GM18498 (cell line): ENCODE results near the gene IFNGR2.

ENCODE experiments used
- ATAC-seq: cut with Tn5 transposase; IDR thresholded peaks from one replicate; pipeline ENCODE4 v1.9.1; 2021; ENCODE audit warnings: mild to moderate bottlenecking, moderate library complexity; ENCODE audit not compliant: unreplicated experiment

IFNGR2 gene

DNA sequence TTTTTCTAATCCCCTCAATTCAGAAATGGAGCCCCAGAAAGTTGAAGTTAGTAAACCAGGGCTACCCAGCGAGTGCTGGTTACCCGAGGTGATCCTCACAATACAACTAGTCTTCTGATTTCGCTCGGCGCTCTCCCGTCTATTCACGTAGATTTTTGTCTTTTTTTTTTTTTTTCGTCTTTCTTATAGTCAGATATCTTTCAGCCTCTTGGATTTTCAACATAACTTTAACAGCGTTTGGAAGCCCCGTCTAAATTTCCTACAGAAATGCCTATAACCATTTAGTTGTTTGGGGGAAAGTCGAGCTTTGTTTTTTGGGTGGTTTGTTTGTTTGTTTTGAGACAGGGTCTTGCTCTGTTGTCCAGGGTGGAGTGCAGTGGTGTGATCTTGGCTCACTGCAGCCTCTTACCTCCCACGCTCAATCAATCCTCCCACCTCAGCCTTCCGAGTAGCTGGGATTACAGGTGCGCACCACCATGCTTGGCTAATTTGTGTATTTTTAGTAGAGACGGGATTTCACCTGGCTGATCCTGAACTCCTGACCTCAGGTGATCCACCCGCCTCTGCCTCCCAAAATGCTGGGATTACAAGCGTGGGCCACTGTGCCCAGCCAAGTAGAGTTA is 77.4 kb downstream of the IFNGR2 start:
- ATAC-seq, result no peak

DNA sequence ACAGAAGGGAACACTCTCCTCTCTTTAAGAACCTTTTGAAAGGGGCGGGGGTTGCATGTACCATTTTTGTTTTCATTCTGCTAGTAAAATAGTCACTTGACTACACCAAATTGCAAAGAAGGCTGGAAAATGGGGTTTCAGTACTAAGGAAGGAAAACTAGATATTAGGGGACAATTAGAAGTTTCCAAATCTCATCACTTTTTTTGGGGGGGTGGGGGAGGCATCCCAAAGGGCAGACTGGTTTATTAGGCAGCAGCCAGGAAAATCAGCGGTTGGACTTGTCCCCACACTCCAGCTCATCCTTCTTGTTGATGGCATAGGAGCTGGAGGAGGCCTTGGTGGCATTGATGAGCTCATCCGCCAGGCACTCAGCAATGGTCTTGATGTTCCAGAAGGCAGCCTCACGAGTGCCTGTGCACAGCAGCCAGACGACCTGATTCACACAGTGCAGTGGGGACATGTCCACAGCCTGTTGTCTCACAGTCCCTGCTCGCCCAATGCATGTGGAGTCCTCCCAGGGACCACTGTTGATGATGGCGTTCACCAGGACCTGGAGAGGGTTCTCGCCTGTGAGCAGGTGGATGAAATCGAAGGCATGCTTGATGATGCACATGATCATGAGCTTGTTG is 78.2 kb downstream of the IFNGR2 start:
- no peak for ATAC-seq
